ENCODE measurements around the gene NOP9. TPM values are rescaled to one million over a fixed set of nuclear protein-coding genes. Genes with fewer than 3 reads are reported as not detected.

The NOP9 gene
- total RNA-seq, 6 experiments from 2014 or later: 25.4 to 31.1 (median 28.1) TPM

DNA sequence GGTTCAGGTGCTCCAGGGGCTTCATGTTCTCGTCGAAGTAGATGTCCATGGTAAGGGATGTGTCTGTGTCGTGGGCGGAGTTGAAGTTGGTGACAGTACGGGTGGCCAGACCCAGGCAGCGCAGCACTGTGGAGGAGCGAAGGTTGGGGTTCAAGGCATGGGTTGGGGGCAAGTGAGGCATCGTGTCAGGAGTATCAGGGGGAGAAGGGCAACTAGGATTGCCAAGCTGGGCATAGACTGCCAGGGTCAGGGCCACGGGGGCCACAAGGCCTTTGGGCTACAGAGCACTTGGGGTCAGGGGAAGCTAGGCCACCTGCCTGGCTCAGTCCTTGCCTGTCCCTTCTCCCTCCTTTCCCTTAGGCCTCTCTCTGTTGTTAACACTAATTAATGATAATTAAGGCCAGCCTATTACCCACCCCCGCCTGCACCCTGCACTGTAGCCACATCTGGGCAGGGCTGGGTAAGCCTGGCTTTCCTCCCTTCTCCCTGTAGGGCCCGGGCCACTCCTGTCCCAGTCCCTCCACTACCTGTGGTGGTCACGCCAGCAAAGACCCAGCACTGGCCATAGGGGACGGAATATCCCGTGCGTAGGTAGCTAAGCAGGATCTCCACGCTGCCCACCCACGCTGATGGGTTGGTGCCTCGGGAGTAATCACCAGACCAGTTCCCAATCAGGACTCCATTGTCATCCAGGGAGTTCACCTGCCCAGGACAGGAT, 40.9 kb upstream of the NOP9 start:
- TF ChIP-seq, protein P1, sequence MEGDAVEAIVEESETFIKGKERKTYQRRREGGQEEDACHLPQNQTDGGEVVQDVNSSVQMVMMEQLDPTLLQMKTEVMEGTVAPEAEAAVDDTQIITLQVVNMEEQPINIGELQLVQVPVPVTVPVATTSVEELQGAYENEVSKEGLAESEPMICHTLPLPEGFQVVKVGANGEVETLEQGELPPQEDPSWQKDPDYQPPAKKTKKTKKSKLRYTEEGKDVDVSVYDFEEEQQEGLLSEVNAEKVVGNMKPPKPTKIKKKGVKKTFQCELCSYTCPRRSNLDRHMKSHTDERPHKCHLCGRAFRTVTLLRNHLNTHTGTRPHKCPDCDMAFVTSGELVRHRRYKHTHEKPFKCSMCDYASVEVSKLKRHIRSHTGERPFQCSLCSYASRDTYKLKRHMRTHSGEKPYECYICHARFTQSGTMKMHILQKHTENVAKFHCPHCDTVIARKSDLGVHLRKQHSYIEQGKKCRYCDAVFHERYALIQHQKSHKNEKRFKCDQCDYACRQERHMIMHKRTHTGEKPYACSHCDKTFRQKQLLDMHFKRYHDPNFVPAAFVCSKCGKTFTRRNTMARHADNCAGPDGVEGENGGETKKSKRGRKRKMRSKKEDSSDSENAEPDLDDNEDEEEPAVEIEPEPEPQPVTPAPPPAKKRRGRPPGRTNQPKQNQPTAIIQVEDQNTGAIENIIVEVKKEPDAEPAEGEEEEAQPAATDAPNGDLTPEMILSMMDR (IDR thresholded peaks at IDR 0.05): no peak
- Mint-ChIP-seq H3K27me3 (ENCODE audit: insufficient read depth) (peaks cover 2% of the 10 kb centered on the region; the same call in 1 of the 2 replicates), H3K27ac (no peak overlapping the region), H3K36me3 (ENCODE audit: low read depth) (no peaks in the 10 kb centered on the region), H3K4me1 (ENCODE audit: low read depth) (peaks cover 18% of the 10 kb centered on the region; the same call in 1 of the 2 replicates), H3K4me3 (no peak overlapping the region), H3K9me3 (no peaks in the 10 kb centered on the region)
- DNase-seq: no peak

GRCh38 chr14:24259282-24260025, 40.2 kb upstream of the NOP9 start:
- TF ChIP-seq, protein P1 (IDR thresholded peaks at IDR 0.05): no peak
- peaks cover 18% of the 10 kb centered on the region; the same call in 1 of the 2 replicates for H3K4me1 Mint-ChIP-seq (ENCODE audit: low read depth)
- H3K9me3 Mint-ChIP-seq: no peaks in the 10 kb centered on the region
- H3K36me3 Mint-ChIP-seq (ENCODE audit: low read depth): no peaks in the 10 kb centered on the region
- DNase-seq: no peak
- no peak overlapping the region; the same call in 1 of the 2 replicates for H3K27ac Mint-ChIP-seq
- H3K4me3 Mint-ChIP-seq: no peak overlapping the region; the same call in 1 of the 2 replicates
- peaks cover 1% of the 10 kb centered on the region; the same call in 1 of the 2 replicates for H3K27me3 Mint-ChIP-seq (ENCODE audit: insufficient read depth)

- DNase-seq: no peak
- Mint-ChIP-seq H3K36me3 (ENCODE audit: low read depth) (no peaks in the 10 kb centered on the region), H3K27me3 (ENCODE audit: insufficient read depth) (no peaks in the 10 kb centered on the region), H3K27ac (no peak overlapping the region), H3K4me3 (no peak overlapping the region; the same call in 1 of the 2 replicates), H3K9me3 (no peaks in the 10 kb centered on the region), H3K4me1 (ENCODE audit: low read depth) (peaks cover 18% of the 10 kb centered on the region; the same call in 1 of the 2 replicates)
- TF ChIP-seq, protein P1 (IDR thresholded peaks at IDR 0.05): no peak
Observed at GRCh38 chr14:24260026-24260779, 39.4 kb upstream of the NOP9 start.

DNA sequence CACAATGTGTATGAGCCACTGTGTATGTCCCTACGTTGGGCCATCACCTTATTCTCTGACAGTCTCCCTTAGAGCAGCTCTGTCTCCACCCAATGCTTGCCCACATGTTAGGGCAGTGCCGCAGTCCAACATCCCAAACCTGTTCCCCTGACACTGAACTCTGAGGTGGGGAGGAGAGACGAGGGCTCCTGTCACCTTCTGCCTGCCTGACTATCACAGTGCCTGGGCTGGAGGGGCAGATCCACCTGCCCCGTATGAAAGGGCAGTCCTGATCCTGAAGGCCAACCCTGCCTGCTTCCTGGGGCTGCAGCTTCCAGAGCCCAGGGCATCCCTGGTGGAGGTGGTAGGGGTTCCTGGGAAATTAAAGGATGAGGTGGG, 38.9 kb upstream of the NOP9 start:
- Mint-ChIP-seq H3K4me3 (no peak overlapping the region), H3K27ac (no peak overlapping the region), H3K9me3 (no peaks in the 10 kb centered on the region), H3K36me3 (ENCODE audit: low read depth) (no peaks in the 10 kb centered on the region), H3K27me3 (ENCODE audit: insufficient read depth) (no peaks in the 10 kb centered on the region), H3K4me1 (ENCODE audit: low read depth) (peaks cover 18% of the 10 kb centered on the region; the same call in 1 of the 2 replicates)
- DNase-seq: no peak
- TF ChIP-seq, protein P1 (IDR thresholded peaks at IDR 0.05): no peak

GRCh38 chr14:24261256-24261968, 38.2 kb upstream of the NOP9 start:
- no peak overlapping the region for H3K27ac Mint-ChIP-seq
- H3K4me1 Mint-ChIP-seq (ENCODE audit: low read depth): peaks cover 18% of the 10 kb centered on the region; the same call in 1 of the 2 replicates
- TF ChIP-seq, protein P1 (IDR thresholded peaks at IDR 0.05): no peak
- no peak overlapping the region for H3K4me3 Mint-ChIP-seq
- no peaks in the 10 kb centered on the region for H3K9me3 Mint-ChIP-seq
- no peaks in the 10 kb centered on the region for H3K27me3 Mint-ChIP-seq (ENCODE audit: insufficient read depth)
- no peaks in the 10 kb centered on the region for H3K36me3 Mint-ChIP-seq (ENCODE audit: low read depth)
- no peak for DNase-seq
